K562 (cell line): ENCODE data around the gene LGALS16. TPM values are rescaled to one million over a fixed set of nuclear protein-coding genes. Genes with fewer than 3 reads are reported as not detected.
"Not testable (repeated sequence)": the region's sequence is repeated elsewhere in the genome, so short reads cannot be mapped to it uniquely, and the experiment has no call there.

Experiments
- ATAC-seq: fragments of 200-7000 bp; cut with Tn5 transposase; 3 replicates; pipeline ENCODE4 v1.9.1; 2020; ENCODE audit warnings: moderate library complexity
- BruUV-seq: library from RNA; stranded (reverse); fragments of 400-500 nt; replicated peaks from 2 replicates; lab custom pipeline; 2021; lab: Mats Ljungman, UMichigan
- CTCF ChIA-PET: fragments of 300-600 bp; formaldehyde crosslinking; extraction: SDS; loops from one replicate; lab custom pipeline; 2021; ENCODE audit warnings: low intra/inter-chr PET ratio; lab: Yijun Ruan, JAX
- POLR2A ChIA-PET: fragments of 300-600, 350-650 bp; sonication (Branson Sonifier 250); formaldehyde crosslinking; extraction: SDS; loops from one replicate; lab custom pipeline; 2021; ENCODE audit warnings: antibody characterized with exemption, inconsistent platforms; lab: Yijun Ruan, JAX
- DNase-seq, 4 experiments: peaks; one replicate each; pipeline versions ENCODE4 v3.0.0 to v3.0.0-alpha.2; 2011 to 2018; ENCODE audit warnings: low spot score in 3 of 4, mixed read lengths in 3 of 4; ENCODE audit errors: extremely low read depth in 1 of 4
- FAIRE-seq: peaks from 2 replicates; lab custom pipeline; 2011; peaks lifted over from hg19 to GRCh38; lab: Jason Lieb, UNC
- H2AFZ ChIP-seq: 2 replicates; pipeline ENCODE4 v1.6.0; 2011; ENCODE audit warnings: low read depth, low read length, control low read depth, inconsistent platforms
- H3K27ac ChIP-seq: fragments of 200-600 bp; 3 replicates; pipeline ENCODE4 v1.8.0; 2011; ENCODE audit warnings: low read depth, mild to moderate bottlenecking, control low read depth, inconsistent platforms, low read length, moderate library complexity, mixed read lengths; ENCODE audit errors: extremely low read depth
- H3K27me3 ChIP-seq, 2 experiments: fragments of 300-600 bp in 1 of 2; 2 replicates in 1 of 2; 3 replicates in 1 of 2; pipeline versions ENCODE4 v1.6.0 to v1.8.0; 2011; ENCODE audit warnings: inconsistent platforms in 2 of 2, low read length in 2 of 2, mild to moderate bottlenecking in 1 of 2, mixed read lengths in 1 of 2, moderate library complexity in 1 of 2; ENCODE audit not compliant: control insufficient read depth in 2 of 2, insufficient read depth in 2 of 2
- H3K36me3 ChIP-seq: fragments of 300-600 bp; 3 replicates; pipeline ENCODE4 v1.8.0; 2011; ENCODE audit warnings: mild to moderate bottlenecking, low read length, inconsistent platforms; ENCODE audit not compliant: control insufficient read depth, insufficient read depth
- H3K4me1 ChIP-seq, 2 experiments: fragments of 200-600 bp in 1 of 2; replicated peaks in 1 of 2; 2 replicates in 1 of 2; 3 replicates in 1 of 2; pipeline versions ENCODE4 v1.5.1 to v1.8.0; 2011; ENCODE audit warnings: inconsistent platforms in 2 of 2, low read length in 2 of 2, mild to moderate bottlenecking in 1 of 2, mixed read lengths in 1 of 2, moderate library complexity in 1 of 2; ENCODE audit not compliant: control insufficient read depth in 2 of 2, insufficient read depth in 2 of 2
- H3K4me2 ChIP-seq: 2 replicates; pipeline ENCODE4 v1.6.1; 2011; ENCODE audit warnings: low read length, control low read depth, inconsistent platforms, mixed read lengths; ENCODE audit not compliant: insufficient read depth
- H3K4me3 ChIP-seq: fragments of 200-600 bp; sonication (generic), shearing (Covaris generic); 2 replicates; pipeline ENCODE4 v1.5.1; 2016; ENCODE audit warnings: control low read depth, inconsistent platforms
- H3K79me2 ChIP-seq: fragments of 200-600 bp; 3 replicates; pipeline ENCODE4 v1.8.0; 2011; ENCODE audit warnings: low read length, inconsistent platforms; ENCODE audit not compliant: control insufficient read depth, insufficient read depth
- H3K9ac ChIP-seq, 2 experiments: 2 replicates each; pipeline versions ENCODE4 v1.6.0 to v1.6.1; 2011; ENCODE audit warnings: low read depth in 2 of 2, low read length in 2 of 2, control low read depth in 1 of 2, inconsistent platforms in 1 of 2, mild to moderate bottlenecking in 1 of 2, mixed read lengths in 1 of 2; ENCODE audit not compliant: insufficient read depth in 1 of 2
- H3K9me1 ChIP-seq: one replicate; pipeline ENCODE4 v1.6.0; 2011; ENCODE audit warnings: inconsistent platforms, mild to moderate bottlenecking, low read length, moderate library complexity; ENCODE audit not compliant: control insufficient read depth, insufficient read depth
- H3K9me3 ChIP-seq: replicated peaks from 2 replicates; pipeline ENCODE4 v1.5.1; 2011; ENCODE audit warnings: low read depth, low read length, inconsistent platforms; ENCODE audit not compliant: control insufficient read depth, insufficient read depth
- H4K20me1 ChIP-seq: replicated peaks from 2 replicates; pipeline ENCODE4 v1.6.1; 2011; ENCODE audit warnings: low read length, inconsistent platforms, mixed read lengths; ENCODE audit not compliant: control insufficient read depth, insufficient read depth
- BCOR ChIP-seq: fragments of 450-650 bp; IDR thresholded peaks from 2 replicates; pipeline ENCODE4 v1.6.1; 2016
- CC2D1A ChIP-seq: fragments of 450-650 bp; IDR thresholded peaks from 2 replicates; pipeline ENCODE4 v1.6.1; 2017; ENCODE audit warnings: mild to moderate bottlenecking
- RAD21 ChIP-seq, 2 experiments: fragments of 250-450 bp in 1 of 2; fragments of 450-650 bp in 1 of 2; sonication (Bioruptor Pico) in 1 of 2; formaldehyde crosslinking in 1 of 2; IDR thresholded peaks in 1 of 2; conservative IDR thresholded peaks in 1 of 2; 2 replicates each; pipeline versions ENCODE4 v1.4.0 to v1.8.0; 2020 to 2022; ENCODE audit warnings: mild to moderate bottlenecking in 2 of 2, moderate library complexity in 1 of 2
- RBM25 ChIP-seq: fragments of 200-400 bp; formaldehyde crosslinking; IDR thresholded peaks from 2 replicates; pipeline ENCODE4 v1.6.1; 2018; ENCODE audit warnings: low read length, low read depth, moderate library complexity; ENCODE audit not compliant: severe bottlenecking
- WGBS: fragments of 100-300 bp; shearing (Covaris generic); methylation state at CpG from one replicate; pipeline ENCODE4 v1.1.6; 2016; ENCODE audit warnings: low coverage, mixed read lengths; ENCODE audit not compliant: insufficient coverage; ENCODE audit errors: missing lambda C conversion rate; 5-methylcytosine and 5-hydroxymethylcytosine counted together
- in situ Hi-C: fragments of 300-500 bp; cut with MboI; formaldehyde crosslinking; loops from 4 replicates; pipeline ENCODE4 v1.15.0; 2018; ENCODE audit warnings: inconsistent platforms, mixed read lengths
- intact Hi-C: fragments of 100-400 bp; cut with micrococcal nuclease; formaldehyde crosslinking; loops from 2 replicates; pipeline ENCODE4 v1.14.2; 2022
- polyA plus RNA-seq, 8 experiments: library from polyadenylated mRNA; depleted of rRNA in 4 of 8; stranded (reverse) in 5 of 8; unstranded in 3 of 8; fragments of >200 nt; fragmentation: Nextera tagmentation in 2 of 8; fragmentation: Illumina TruSeq in 1 of 8; extraction: Ambion mirVana in 2 of 8; extraction: Trizol in 1 of 8; gene quantifications; 2 replicates each; pipeline versions ENCODE4 v1.2.1 to v1.2.3, GENCODE V29; 2011 to 2014; ENCODE audit warnings: inconsistent platforms in 1 of 8, missing spikeins in 1 of 8
- total RNA-seq, 7 experiments: library from RNA; depleted of rRNA in 6 of 7; stranded (reverse); fragments of >200 nt in 6 of 7; fragmentation: Illumina TruSeq in 2 of 7; extraction: Trizol in 2 of 7; gene quantifications; 2 replicates each; pipeline versions ENCODE4 v1.2.1 to v1.2.3, GENCODE V29; 2011 to 2021; ENCODE audit warnings: low replicate concordance in 1 of 7
- TF ChIP-seq, protein P1 (sequence below), 3 experiments: IDR thresholded peaks in 2 of 3; conservative IDR thresholded peaks in 1 of 3; 2 replicates each; pipeline ENCODE4 v1.5.1; 2011 to 2012; ENCODE audit warnings: low read length in 3 of 3, mild to moderate bottlenecking in 3 of 3, control low read depth in 2 of 3, improper control_type of control experiment in 1 of 3, inconsistent platforms in 1 of 3, low read depth in 1 of 3, mixed read lengths in 1 of 3, moderate library complexity in 1 of 3; ENCODE audit not compliant: insufficient read depth in 2 of 3
- TF ChIP-seq, protein P2 (sequence below), 2 experiments: fragments of 450-650 bp; formaldehyde crosslinking in 1 of 2; IDR thresholded peaks; 2 replicates each; pipeline versions ENCODE4 v1.4.0 to v1.6.1; 2014 to 2020; ENCODE audit warnings: mild to moderate bottlenecking in 2 of 2, borderline replicate concordance in 1 of 2, low read depth in 1 of 2

The LGALS16 gene
- total and polyA plus RNA-seq, 9 of the 15 experiments (the other 6 are each of a cell fraction or from before 2014, with no cell fraction given), result not detected

DNA sequence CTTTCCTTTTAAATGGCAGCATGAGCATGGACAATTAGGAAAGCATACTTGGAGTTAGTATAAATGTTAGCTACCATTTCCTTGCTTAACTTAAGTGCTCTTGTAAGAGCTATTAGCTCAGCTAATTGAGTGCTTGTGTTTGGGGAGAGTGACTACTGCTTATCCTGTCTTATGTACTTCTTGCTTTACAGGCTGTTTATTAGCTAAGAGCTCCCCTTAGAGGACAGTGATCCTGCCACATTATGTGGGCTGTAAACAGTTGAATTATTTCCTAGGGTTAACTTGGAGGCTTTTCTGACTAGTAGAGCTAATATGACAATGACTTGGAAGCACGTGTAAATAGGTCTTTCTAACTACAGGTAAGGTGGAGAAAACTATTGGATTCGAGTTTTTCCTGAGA, 28.1 kb upstream of the LGALS16 start:
- peak; percentile 34; the same call in 1 of the 3 replicates for ATAC-seq

More for the DNA sequence above, 28.1 kb upstream of the LGALS16 start:
- peaks cover 0 to 14% of the 10 kb centered on the region in 2 experiments; a peak in 2 of 5 replicates for H3K27me3 ChIP-seq
- TF ChIP-seq, protein P1, sequence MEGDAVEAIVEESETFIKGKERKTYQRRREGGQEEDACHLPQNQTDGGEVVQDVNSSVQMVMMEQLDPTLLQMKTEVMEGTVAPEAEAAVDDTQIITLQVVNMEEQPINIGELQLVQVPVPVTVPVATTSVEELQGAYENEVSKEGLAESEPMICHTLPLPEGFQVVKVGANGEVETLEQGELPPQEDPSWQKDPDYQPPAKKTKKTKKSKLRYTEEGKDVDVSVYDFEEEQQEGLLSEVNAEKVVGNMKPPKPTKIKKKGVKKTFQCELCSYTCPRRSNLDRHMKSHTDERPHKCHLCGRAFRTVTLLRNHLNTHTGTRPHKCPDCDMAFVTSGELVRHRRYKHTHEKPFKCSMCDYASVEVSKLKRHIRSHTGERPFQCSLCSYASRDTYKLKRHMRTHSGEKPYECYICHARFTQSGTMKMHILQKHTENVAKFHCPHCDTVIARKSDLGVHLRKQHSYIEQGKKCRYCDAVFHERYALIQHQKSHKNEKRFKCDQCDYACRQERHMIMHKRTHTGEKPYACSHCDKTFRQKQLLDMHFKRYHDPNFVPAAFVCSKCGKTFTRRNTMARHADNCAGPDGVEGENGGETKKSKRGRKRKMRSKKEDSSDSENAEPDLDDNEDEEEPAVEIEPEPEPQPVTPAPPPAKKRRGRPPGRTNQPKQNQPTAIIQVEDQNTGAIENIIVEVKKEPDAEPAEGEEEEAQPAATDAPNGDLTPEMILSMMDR (IDR thresholded peaks at IDR 0.05 in 2 of 3, conservative IDR thresholded peaks at IDR 0.05 in 1 of 3; ENCODE audit: insufficient read depth in 2 of 3, low read depth in 1 of 3, low read length in 3 of 3), result peak in 2 of 3 experiments; percentile 15 to 47; a peak in 2 of 6 replicates
- TF ChIP-seq, protein P2, sequence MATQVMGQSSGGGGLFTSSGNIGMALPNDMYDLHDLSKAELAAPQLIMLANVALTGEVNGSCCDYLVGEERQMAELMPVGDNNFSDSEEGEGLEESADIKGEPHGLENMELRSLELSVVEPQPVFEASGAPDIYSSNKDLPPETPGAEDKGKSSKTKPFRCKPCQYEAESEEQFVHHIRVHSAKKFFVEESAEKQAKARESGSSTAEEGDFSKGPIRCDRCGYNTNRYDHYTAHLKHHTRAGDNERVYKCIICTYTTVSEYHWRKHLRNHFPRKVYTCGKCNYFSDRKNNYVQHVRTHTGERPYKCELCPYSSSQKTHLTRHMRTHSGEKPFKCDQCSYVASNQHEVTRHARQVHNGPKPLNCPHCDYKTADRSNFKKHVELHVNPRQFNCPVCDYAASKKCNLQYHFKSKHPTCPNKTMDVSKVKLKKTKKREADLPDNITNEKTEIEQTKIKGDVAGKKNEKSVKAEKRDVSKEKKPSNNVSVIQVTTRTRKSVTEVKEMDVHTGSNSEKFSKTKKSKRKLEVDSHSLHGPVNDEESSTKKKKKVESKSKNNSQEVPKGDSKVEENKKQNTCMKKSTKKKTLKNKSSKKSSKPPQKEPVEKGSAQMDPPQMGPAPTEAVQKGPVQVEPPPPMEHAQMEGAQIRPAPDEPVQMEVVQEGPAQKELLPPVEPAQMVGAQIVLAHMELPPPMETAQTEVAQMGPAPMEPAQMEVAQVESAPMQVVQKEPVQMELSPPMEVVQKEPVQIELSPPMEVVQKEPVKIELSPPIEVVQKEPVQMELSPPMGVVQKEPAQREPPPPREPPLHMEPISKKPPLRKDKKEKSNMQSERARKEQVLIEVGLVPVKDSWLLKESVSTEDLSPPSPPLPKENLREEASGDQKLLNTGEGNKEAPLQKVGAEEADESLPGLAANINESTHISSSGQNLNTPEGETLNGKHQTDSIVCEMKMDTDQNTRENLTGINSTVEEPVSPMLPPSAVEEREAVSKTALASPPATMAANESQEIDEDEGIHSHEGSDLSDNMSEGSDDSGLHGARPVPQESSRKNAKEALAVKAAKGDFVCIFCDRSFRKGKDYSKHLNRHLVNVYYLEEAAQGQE (IDR thresholded peaks at IDR 0.05; ENCODE audit: borderline replicate concordance), result peak; percentile 45; the same call in 1 of the 2 replicates
- TF ChIP-seq, protein P2 (CRISPR knock-in tag; IDR thresholded peaks at IDR 0.05; ENCODE audit: low read depth), result not testable (repeated sequence)
- TF ChIP-seq RBM25 (peak; percentile 39), RAD21 (CRISPR knock-in tag; conservative IDR thresholded peaks at IDR 0.05 in 1 of 2, IDR thresholded peaks at IDR 0.05 in 1 of 2) (peak; percentile 33 to 80), BCOR (peak; percentile 42; the same call in 1 of the 2 replicates), CC2D1A (0 out of 2 replicates have a peak, but pooled peaks have one; percentile 15)
- H3K27ac ChIP-seq, H3K36me3 ChIP-seq, H3K4me3 ChIP-seq, H4K20me1 ChIP-seq, H3K9me3 ChIP-seq, H3K9ac ChIP-seq, POLR2A ChIA-PET, H3K4me2 ChIP-seq, H2AFZ ChIP-seq, BruUV-seq, in situ Hi-C loops, H3K9me1 ChIP-seq, FAIRE-seq, H3K79me2 ChIP-seq, H3K4me1 ChIP-seq: not testable (repeated sequence)
- intact Hi-C loops, result loop anchor here (2.0 kb wide), 1 partner anchor 77 kb away; no protein-coding TSS in a partner anchor
- WGBS, result 0% methylated on average over 2 of the region's 2 CpGs
- CTCF ChIA-PET, result interaction anchor here (0.7 to 1.5 kb wide), 3 partner anchors 76 to 680 kb away, joined by 3 to 9 read pairs (median 3); no protein-coding TSS in a partner anchor
- DNase-seq, result peak in 1 of 4 experiments; percentile 17
